Liver (tissue), 3 donors: Measurements from ENCODE around the gene PDGFC.

ENCODE experiments used
- EGR1 ChIP-seq, 2 donors: IDR thresholded peaks; 2 replicates each; pipeline ENCODE4 v1.6.1; 2016 to 2018; ENCODE audit warnings: antibody characterized with exemption in 2 of 2, low read depth in 2 of 2
- GABPA ChIP-seq, 2 donors: IDR thresholded peaks in 1 of 2; conservative IDR thresholded peaks in 1 of 2; 2 replicates each; pipeline ENCODE4 v1.6.1; 2016; ENCODE audit warnings: antibody characterized with exemption in 2 of 2, mild to moderate bottlenecking in 1 of 2, moderate library complexity in 1 of 2
- MAX ChIP-seq: IDR thresholded peaks from 2 replicates; pipeline ENCODE4 v1.6.1; 2016; ENCODE audit warnings: antibody characterized with exemption
- YY1 ChIP-seq: IDR thresholded peaks from 2 replicates; pipeline ENCODE4 v1.6.1; 2016; ENCODE audit warnings: antibody characterized with exemption, mild to moderate bottlenecking
- TF ChIP-seq, protein P1 (sequence below): fragments of 150-350 bp; IDR thresholded peaks from 2 replicates; pipeline ENCODE4 v1.5.1; 2017; ENCODE audit warnings: improper control_type of control experiment, low read depth, low read length; ENCODE audit not compliant: missing input control
- donor health status: healthy.
- donor health status: healthy.

- TF ChIP-seq, protein P1, sequence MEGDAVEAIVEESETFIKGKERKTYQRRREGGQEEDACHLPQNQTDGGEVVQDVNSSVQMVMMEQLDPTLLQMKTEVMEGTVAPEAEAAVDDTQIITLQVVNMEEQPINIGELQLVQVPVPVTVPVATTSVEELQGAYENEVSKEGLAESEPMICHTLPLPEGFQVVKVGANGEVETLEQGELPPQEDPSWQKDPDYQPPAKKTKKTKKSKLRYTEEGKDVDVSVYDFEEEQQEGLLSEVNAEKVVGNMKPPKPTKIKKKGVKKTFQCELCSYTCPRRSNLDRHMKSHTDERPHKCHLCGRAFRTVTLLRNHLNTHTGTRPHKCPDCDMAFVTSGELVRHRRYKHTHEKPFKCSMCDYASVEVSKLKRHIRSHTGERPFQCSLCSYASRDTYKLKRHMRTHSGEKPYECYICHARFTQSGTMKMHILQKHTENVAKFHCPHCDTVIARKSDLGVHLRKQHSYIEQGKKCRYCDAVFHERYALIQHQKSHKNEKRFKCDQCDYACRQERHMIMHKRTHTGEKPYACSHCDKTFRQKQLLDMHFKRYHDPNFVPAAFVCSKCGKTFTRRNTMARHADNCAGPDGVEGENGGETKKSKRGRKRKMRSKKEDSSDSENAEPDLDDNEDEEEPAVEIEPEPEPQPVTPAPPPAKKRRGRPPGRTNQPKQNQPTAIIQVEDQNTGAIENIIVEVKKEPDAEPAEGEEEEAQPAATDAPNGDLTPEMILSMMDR, result no peak
- TF ChIP-seq EGR1 (IDR thresholded peaks at IDR 0.05; ENCODE audit: low read depth in 2 of 2) (no peak), MAX (no peak), YY1 (no peak), GABPA (IDR thresholded peaks at IDR 0.05 in 1 of 2, conservative IDR thresholded peaks at IDR 0.05 in 1 of 2) (no peak)
Measured at GRCh38 chr4:156770140-156770539, 201.5 kb downstream of the PDGFC start.
